ENCODE measurements around the gene SLC5A10.

The SLC5A10 gene

GRCh38 chr17:18963126-18964017 is 11.4 kb downstream of the SLC5A10 start:
- H3K36me3 ChIP-seq (ENCODE audit: control insufficient read depth in 5 of 5, insufficient read depth in 5 of 5, low read length in 5 of 5): no peaks in the 10 kb centered on the region
- no peak overlapping the region for H3K27ac ChIP-seq (ENCODE audit: low read depth, low read length)
- H3K27me3 ChIP-seq (ENCODE audit: control insufficient read depth in 5 of 5, insufficient read depth in 4 of 5, low read length in 5 of 5): no peaks in the 10 kb centered on the region
- peaks cover 2 to 39% (median 10%) of the 10 kb centered on the region in 5 donors for H3K4me1 ChIP-seq (ENCODE audit: control insufficient read depth in 5 of 5, insufficient read depth in 5 of 5, low read length in 5 of 5)
- H3K4me3 ChIP-seq (ENCODE audit: low read depth in 1 of 5, low read length in 5 of 5): no peak overlapping the region
- H3K9me3 ChIP-seq (ENCODE audit: control insufficient read depth in 5 of 5, low read length in 5 of 5): no peaks in the 10 kb centered on the region
- H3K9ac ChIP-seq (ENCODE audit: low read length in 5 of 5): no peak overlapping the region

GRCh38 chr17:18964018-18964351 is 12.0 kb downstream of the SLC5A10 start:
- no peak overlapping the region for H3K9ac ChIP-seq (ENCODE audit: low read length in 5 of 5)
- no peaks in the 10 kb centered on the region for H3K27me3 ChIP-seq (ENCODE audit: control insufficient read depth in 5 of 5, insufficient read depth in 4 of 5, low read length in 5 of 5)
- H3K9me3 ChIP-seq (ENCODE audit: control insufficient read depth in 5 of 5, low read length in 5 of 5): no peaks in the 10 kb centered on the region
- H3K4me3 ChIP-seq (ENCODE audit: low read depth in 1 of 5, low read length in 5 of 5): no peak overlapping the region
- H3K27ac ChIP-seq (ENCODE audit: low read depth, low read length): no peak overlapping the region
- peaks cover 2 to 39% (median 10%) of the 10 kb centered on the region in 5 donors for H3K4me1 ChIP-seq (ENCODE audit: control insufficient read depth in 5 of 5, insufficient read depth in 5 of 5, low read length in 5 of 5)
- no peaks in the 10 kb centered on the region for H3K36me3 ChIP-seq (ENCODE audit: control insufficient read depth in 5 of 5, insufficient read depth in 5 of 5, low read length in 5 of 5)

- Histone ChIP-seq H3K27me3 (ENCODE audit: control insufficient read depth in 5 of 5, insufficient read depth in 4 of 5, low read length in 5 of 5) (no peaks in the 10 kb centered on the region), H3K9me3 (ENCODE audit: control insufficient read depth in 5 of 5, low read length in 5 of 5) (no peaks in the 10 kb centered on the region), H3K36me3 (ENCODE audit: control insufficient read depth in 5 of 5, insufficient read depth in 5 of 5, low read length in 5 of 5) (no peaks in the 10 kb centered on the region), H3K4me1 (ENCODE audit: control insufficient read depth in 5 of 5, insufficient read depth in 5 of 5, low read length in 5 of 5) (peaks cover 2 to 39% (median 10%) of the 10 kb centered on the region in 5 donors), H3K27ac (ENCODE audit: low read depth, low read length) (no peak overlapping the region), H3K4me3 (ENCODE audit: low read depth in 1 of 5, low read length in 5 of 5) (no peak overlapping the region), H3K9ac (ENCODE audit: low read length in 5 of 5) (no peak overlapping the region)
Observed at GRCh38 chr17:18964550-18964949, 12.6 kb downstream of the SLC5A10 start.

- no peaks in the 10 kb centered on the region for H3K9me3 ChIP-seq (ENCODE audit: control insufficient read depth in 5 of 5, low read length in 5 of 5)
- no peak overlapping the region for H3K4me3 ChIP-seq (ENCODE audit: low read depth in 1 of 5, low read length in 5 of 5)
- no peaks in the 10 kb centered on the region for H3K36me3 ChIP-seq (ENCODE audit: control insufficient read depth in 5 of 5, insufficient read depth in 5 of 5, low read length in 5 of 5)
- no peak overlapping the region for H3K27ac ChIP-seq (ENCODE audit: low read depth, low read length)
- H3K9ac ChIP-seq (ENCODE audit: low read length in 5 of 5): no peak overlapping the region
- no peaks in the 10 kb centered on the region for H3K27me3 ChIP-seq (ENCODE audit: control insufficient read depth in 5 of 5, insufficient read depth in 4 of 5, low read length in 5 of 5)
- H3K4me1 ChIP-seq (ENCODE audit: control insufficient read depth in 5 of 5, insufficient read depth in 5 of 5, low read length in 5 of 5): peaks cover 2 to 39% (median 10%) of the 10 kb centered on the region in 5 donors
Observed at GRCh38 chr17:18965530-18966236, 13.7 kb downstream of the SLC5A10 start.

- Histone ChIP-seq H3K36me3 (ENCODE audit: control insufficient read depth in 5 of 5, insufficient read depth in 5 of 5, low read length in 5 of 5) (no peaks in the 10 kb centered on the region), H3K27ac (ENCODE audit: low read depth, low read length) (no peak overlapping the region), H3K9me3 (ENCODE audit: control insufficient read depth in 5 of 5, low read length in 5 of 5) (no peaks in the 10 kb centered on the region), H3K9ac (ENCODE audit: low read length in 5 of 5) (peak overlapping the region in 1 of 5 donors; percentile 26), H3K4me3 (ENCODE audit: low read depth in 1 of 5, low read length in 5 of 5) (peak overlapping the region in 1 of 5 donors; percentile 4), H3K4me1 (ENCODE audit: control insufficient read depth in 5 of 5, insufficient read depth in 5 of 5, low read length in 5 of 5) (peaks cover 0 to 29% (median 10%) of the 10 kb centered on the region in 5 donors), H3K27me3 (ENCODE audit: control insufficient read depth in 5 of 5, insufficient read depth in 4 of 5, low read length in 5 of 5) (no peaks in the 10 kb centered on the region)
Observed at GRCh38 chr17:18966831-18967624, 15.1 kb downstream of the SLC5A10 start.

GRCh38 chr17:18967916-18968315 is 16.0 kb downstream of the SLC5A10 start:
- H3K9me3 ChIP-seq (ENCODE audit: control insufficient read depth in 5 of 5, low read length in 5 of 5): no peaks in the 10 kb centered on the region
- H3K4me3 ChIP-seq (ENCODE audit: low read depth in 1 of 5, low read length in 5 of 5): no peak overlapping the region
- no peaks in the 10 kb centered on the region for H3K36me3 ChIP-seq (ENCODE audit: control insufficient read depth in 5 of 5, insufficient read depth in 5 of 5, low read length in 5 of 5)
- H3K4me1 ChIP-seq (ENCODE audit: control insufficient read depth in 5 of 5, insufficient read depth in 5 of 5, low read length in 5 of 5): peaks cover 0 to 23% (median 10%) of the 10 kb centered on the region in 5 donors
- H3K9ac ChIP-seq (ENCODE audit: low read length in 5 of 5): no peak overlapping the region
- no peak overlapping the region for H3K27ac ChIP-seq (ENCODE audit: low read depth, low read length)
- no peaks in the 10 kb centered on the region for H3K27me3 ChIP-seq (ENCODE audit: control insufficient read depth in 5 of 5, insufficient read depth in 4 of 5, low read length in 5 of 5)

- H3K36me3 ChIP-seq (ENCODE audit: control insufficient read depth in 5 of 5, insufficient read depth in 5 of 5, low read length in 5 of 5): no peaks in the 10 kb centered on the region
- H3K9me3 ChIP-seq (ENCODE audit: control insufficient read depth in 5 of 5, low read length in 5 of 5): no peaks in the 10 kb centered on the region
- H3K9ac ChIP-seq (ENCODE audit: low read length in 5 of 5): no peak overlapping the region
- H3K27me3 ChIP-seq (ENCODE audit: control insufficient read depth in 5 of 5, insufficient read depth in 4 of 5, low read length in 5 of 5): no peaks in the 10 kb centered on the region
- peaks cover 0 to 21% (median 10%) of the 10 kb centered on the region in 5 donors for H3K4me1 ChIP-seq (ENCODE audit: control insufficient read depth in 5 of 5, insufficient read depth in 5 of 5, low read length in 5 of 5)
- H3K4me3 ChIP-seq (ENCODE audit: low read depth in 1 of 5, low read length in 5 of 5): no peak overlapping the region
- H3K27ac ChIP-seq (ENCODE audit: low read depth, low read length): no peak overlapping the region
Observed at GRCh38 chr17:18968345-18968744, 16.4 kb downstream of the SLC5A10 start.

GRCh38 chr17:18968945-18969887 is 17.3 kb downstream of the SLC5A10 start:
- no peaks in the 10 kb centered on the region for H3K36me3 ChIP-seq (ENCODE audit: control insufficient read depth in 5 of 5, insufficient read depth in 5 of 5, low read length in 5 of 5)
- no peak overlapping the region for H3K27ac ChIP-seq (ENCODE audit: low read depth, low read length)
- no peak overlapping the region for H3K9ac ChIP-seq (ENCODE audit: low read length in 5 of 5)
- no peaks in the 10 kb centered on the region for H3K9me3 ChIP-seq (ENCODE audit: control insufficient read depth in 5 of 5, low read length in 5 of 5)
- H3K27me3 ChIP-seq (ENCODE audit: control insufficient read depth in 5 of 5, insufficient read depth in 4 of 5, low read length in 5 of 5): no peaks in the 10 kb centered on the region
- no peak overlapping the region for H3K4me3 ChIP-seq (ENCODE audit: low read depth in 1 of 5, low read length in 5 of 5)
- H3K4me1 ChIP-seq (ENCODE audit: control insufficient read depth in 5 of 5, insufficient read depth in 5 of 5, low read length in 5 of 5): peaks cover 0 to 12% (median 9%) of the 10 kb centered on the region in 5 donors

All from subcutaneous abdominal adipose tissue (tissue), 5 donors.